D721Med (cell line): ENCODE measurements around the gene FLVCR1.
"Not testable (repeated sequence)": the region's sequence is repeated elsewhere in the genome, so short reads cannot be mapped to it uniquely, and the experiment has no call there.

Source experiments
- DNase-seq: peaks from one replicate; pipeline ENCODE4 v3.0.0; 2011; ENCODE audit warnings: low spot score; ENCODE audit not compliant: insufficient read length
- FAIRE-seq: peaks from 2 replicates; lab custom pipeline; 2011; peaks lifted over from hg19 to GRCh38; lab: Jason Lieb, UNC
- CTCF ChIP-seq: IDR thresholded peaks from 2 replicates; pipeline ENCODE4 v1.5.1; 2012; ENCODE audit warnings: mild to moderate bottlenecking, control low read depth; ENCODE audit not compliant: insufficient read depth; ENCODE audit errors: missing control alignments

FLVCR1 gene

DNA sequence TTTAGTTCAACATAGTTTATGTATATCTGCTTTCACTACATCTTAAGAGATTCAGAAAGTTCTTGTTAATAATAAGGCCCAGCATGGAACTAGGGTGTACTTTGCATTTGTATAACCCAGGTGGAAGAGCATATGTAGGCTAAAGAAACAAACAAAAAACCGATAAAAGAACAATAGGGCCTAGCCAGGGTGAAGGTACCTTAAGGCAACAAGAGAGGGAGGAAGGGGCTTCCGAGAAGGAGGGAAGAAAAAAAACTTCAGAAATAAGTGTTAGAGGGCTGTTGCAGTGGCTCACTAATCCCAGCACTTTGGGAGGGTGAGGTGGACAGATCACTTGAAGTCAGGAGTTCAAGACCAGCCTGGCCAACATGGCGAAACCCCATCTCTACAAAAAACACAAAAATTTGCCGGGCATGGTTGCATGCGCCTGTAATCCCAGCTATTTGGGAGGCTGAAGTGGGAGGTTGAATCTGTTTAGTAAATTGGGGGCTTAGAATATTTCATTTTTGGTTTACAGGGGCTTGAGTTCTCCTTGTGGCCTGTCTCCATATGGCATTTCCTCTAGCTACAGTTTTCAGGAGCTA lies 5.9 kb upstream of the FLVCR1 start:
- TF ChIP-seq CTCF, result no peak
- FAIRE-seq, result no peak
- DNase-seq, result no peak

DNA sequence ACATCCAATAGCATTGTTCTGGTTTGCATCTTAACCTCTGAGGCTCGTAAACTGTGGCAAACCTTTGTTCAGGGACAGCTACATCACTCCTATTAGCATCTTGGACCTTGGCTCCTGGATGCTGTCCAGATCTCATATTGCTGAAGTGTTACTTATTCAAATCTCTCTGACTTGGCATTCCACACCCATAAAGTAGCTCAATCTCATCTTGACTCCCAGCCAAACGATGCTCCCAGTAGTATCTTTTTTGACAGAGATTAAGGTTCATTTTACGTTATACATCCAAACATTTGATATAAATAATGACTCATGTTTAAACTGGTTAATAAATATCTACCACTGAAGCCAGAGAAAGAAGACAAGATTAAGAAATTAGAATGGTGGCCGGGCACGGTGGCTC lies 4.4 kb upstream of the FLVCR1 start:
- DNase-seq, result no peak
- TF ChIP-seq CTCF, result no peak
- FAIRE-seq, result no peak

GRCh38 chr1:212856755-212857154 lies 1.3 kb upstream of the FLVCR1 start:
- FAIRE-seq (no peak), DNase-seq (no peak)
- no peak for TF ChIP-seq CTCF

GRCh38 chr1:212858461-212859265 lies 588 bp downstream of the FLVCR1 start:
- DNase-seq (no peak), FAIRE-seq (no peak)
- TF ChIP-seq CTCF, result no peak

DNA sequence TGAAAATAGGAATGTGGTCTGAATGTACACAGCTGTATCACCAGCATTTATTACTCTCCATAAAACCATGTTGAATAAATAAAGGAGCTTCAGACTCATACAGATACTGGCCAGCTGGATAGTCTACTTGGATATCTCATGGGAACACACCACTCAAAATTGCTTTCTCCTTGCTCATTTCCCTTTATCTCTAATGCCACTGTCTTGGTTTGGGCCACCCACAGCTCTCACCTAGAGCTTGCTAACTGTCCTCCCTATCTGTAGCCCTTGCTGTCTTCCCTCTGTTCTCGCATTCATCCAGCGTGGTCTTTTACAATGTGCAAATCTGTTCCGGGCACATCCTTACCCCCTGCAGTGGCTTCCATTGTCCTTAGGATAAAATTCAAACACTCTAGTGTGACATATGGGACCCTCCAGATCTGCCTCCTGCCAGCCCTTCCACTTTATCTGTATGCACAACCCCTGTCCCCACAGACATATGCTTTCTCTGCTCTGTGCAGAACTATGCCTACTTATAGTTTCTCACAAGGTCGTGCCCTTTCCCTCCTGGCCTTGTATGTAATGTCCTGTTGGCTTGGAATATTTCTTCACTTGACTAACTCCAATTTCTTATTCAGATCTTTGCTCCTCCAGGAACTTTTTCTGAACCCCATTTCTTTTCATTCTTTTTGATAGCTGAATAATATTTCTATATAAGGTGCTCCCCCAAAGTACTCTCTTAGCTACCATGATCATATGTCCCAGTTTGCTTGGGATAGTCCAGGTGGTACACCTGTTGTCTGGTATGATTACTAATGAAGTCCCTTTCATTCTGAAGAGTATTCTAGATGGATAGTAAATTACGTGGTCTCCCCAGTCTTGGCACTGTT lies 2.9 kb downstream of the FLVCR1 start:
- FAIRE-seq (no peak), DNase-seq (no peak)
- no peak for TF ChIP-seq CTCF

- peak; percentile 48 for FAIRE-seq
- TF ChIP-seq CTCF, result no peak
- DNase-seq, result no peak
Measured at GRCh38 chr1:212862111-212862690, 4.1 kb downstream of the FLVCR1 start.

- not testable (repeated sequence) for DNase-seq, FAIRE-seq
Measured at GRCh38 chr1:212863345-212863744, 5.3 kb downstream of the FLVCR1 start.
